Type B pancreatic cell (in vitro differentiated cells): ENCODE data around the gene SLC4A4. TPM values are rescaled to one million over a fixed set of nuclear protein-coding genes. Genes with fewer than 3 reads are reported as not detected.

Experiments used
- DNase-seq: peaks from one replicate; pipeline ENCODE4 v3.0.0; 2021; ENCODE audit warnings: mixed read lengths; ENCODE audit not compliant: unreplicated experiment; ENCODE audit errors: extremely low spot score
- H3K27ac Mint-ChIP-seq: 2 replicates; pipeline ENCODE4 v1.8.0; 2021; ENCODE audit warnings: mild to moderate bottlenecking, mixed read lengths
- H3K27me3 Mint-ChIP-seq: 2 replicates; pipeline ENCODE4 v1.8.0; 2021; ENCODE audit warnings: mixed read lengths
- H3K36me3 Mint-ChIP-seq: 2 replicates; pipeline ENCODE4 v1.8.0; 2021; ENCODE audit warnings: mixed read lengths
- H3K4me1 Mint-ChIP-seq: one replicate; pipeline ENCODE4 v1.8.0; 2021; ENCODE audit warnings: mixed read lengths; ENCODE audit not compliant: unreplicated experiment
- H3K4me3 Mint-ChIP-seq: 2 replicates; pipeline ENCODE4 v1.8.0; 2021; ENCODE audit warnings: mild to moderate bottlenecking, mixed read lengths
- H3K9me3 Mint-ChIP-seq: 2 replicates; pipeline ENCODE4 v1.8.0; 2021; ENCODE audit warnings: mixed read lengths
- CTCF ChIP-seq: fragments of 200-600 bp; sonication (generic); conservative IDR thresholded peaks from 2 replicates; pipeline ENCODE4 v1.5.0; 2021; ENCODE audit warnings: antibody characterized with exemption, mild to moderate bottlenecking
- total RNA-seq: library from RNA; stranded (reverse); gene quantifications from 2 replicates; pipeline ENCODE4 v1.2.1, GENCODE V29; 2021; ENCODE audit warnings: low replicate concordance

The SLC4A4 gene
- total RNA-seq, 1 donor from 2014 or later = 27.2 TPM

- Mint-ChIP-seq H3K27ac (no peak overlapping the region), H3K4me3 (no peak overlapping the region), H3K4me1 (no peaks in the 10 kb centered on the region), H3K36me3 (no peaks in the 10 kb centered on the region), H3K27me3 (no peaks in the 10 kb centered on the region), H3K9me3 (no peaks in the 10 kb centered on the region)
- no peak for TF ChIP-seq CTCF
- DNase-seq = no peak
Measured at GRCh38 chr4:71616168-71616811, 277.5 kb downstream of the SLC4A4 start.
